HG02852 (cell line): ENCODE results near the gene SSR2.
"Not testable (repeated sequence)": the region's sequence is repeated elsewhere in the genome, so short reads cannot be mapped to it uniquely, and the experiment has no call there.

ENCODE experiments used
- ATAC-seq: cut with Tn5 transposase; IDR thresholded peaks from one replicate; pipeline ENCODE4 v1.9.1; 2021; ENCODE audit warnings: mild to moderate bottlenecking, moderate library complexity; ENCODE audit not compliant: unreplicated experiment

SSR2 gene

GRCh38 chr1:155996166-155996565 lies 24.6 kb downstream of the SSR2 start:
- ATAC-seq, result no peak

GRCh38 chr1:155993595-155993994 lies 27.2 kb downstream of the SSR2 start:
- no peak for ATAC-seq

- no peak for ATAC-seq
These were observed 30.6 kb downstream of the SSR2 start for GRCh38 chr1:155990005-155990739.

GRCh38 chr1:155989242-155990004 lies 31.3 kb downstream of the SSR2 start:
- ATAC-seq, result no peak

GRCh38 chr1:155984903-155985645 lies 35.7 kb downstream of the SSR2 start:
- not testable (repeated sequence) for ATAC-seq

- ATAC-seq, result no peak
These were observed 36.4 kb downstream of the SSR2 start for GRCh38 chr1:155984341-155984740.

GRCh38 chr1:155983191-155984024 lies 37.3 kb downstream of the SSR2 start:
- ATAC-seq, result no peak

GRCh38 chr1:155982106-155982505 lies 38.6 kb downstream of the SSR2 start:
- ATAC-seq, result no peak

GRCh38 chr1:155981266-155982088 lies 39.3 kb downstream of the SSR2 start:
- ATAC-seq, result no peak

GRCh38 chr1:155979597-155980343 lies 41.0 kb downstream of the SSR2 start:
- ATAC-seq, result no peak

GRCh38 chr1:155978973-155979429 lies 41.8 kb downstream of the SSR2 start:
- no peak for ATAC-seq

- ATAC-seq, result peak; percentile 49
These were observed 42.3 kb downstream of the SSR2 start, which contains the start of gene ARHGEF2 for GRCh38 chr1:155978325-155978972. Gene ARHGEF2, minus strand, starts transcription at chr1:155978547. Its CDS starts 120 bp downstream, at chr1:155978427.

- ATAC-seq, result peak; percentile 16
These were observed 42.9 kb downstream of the SSR2 start for GRCh38 chr1:155977690-155978324.

- no peak for ATAC-seq
These were observed 43.6 kb downstream of the SSR2 start for GRCh38 chr1:155976913-155977689.

GRCh38 chr1:155976062-155976912 lies 44.5 kb downstream of the SSR2 start:
- ATAC-seq, result no peak

GRCh38 chr1:155975375-155976061 lies 45.2 kb downstream of the SSR2 start:
- ATAC-seq, result no peak
